Hippocampal formation (tissue), 2 donors: Measurements from ENCODE around the gene MAML3.
"Not testable (repeated sequence)": the region's sequence is repeated elsewhere in the genome, so short reads cannot be mapped to it uniquely, and the experiment has no call there.

ENCODE experiments used
- DNase-seq, 2 donors: peaks; one replicate each; lab custom pipeline; 2025; lab: John Stamatoyannopoulos, UW

MAML3 gene

DNA sequence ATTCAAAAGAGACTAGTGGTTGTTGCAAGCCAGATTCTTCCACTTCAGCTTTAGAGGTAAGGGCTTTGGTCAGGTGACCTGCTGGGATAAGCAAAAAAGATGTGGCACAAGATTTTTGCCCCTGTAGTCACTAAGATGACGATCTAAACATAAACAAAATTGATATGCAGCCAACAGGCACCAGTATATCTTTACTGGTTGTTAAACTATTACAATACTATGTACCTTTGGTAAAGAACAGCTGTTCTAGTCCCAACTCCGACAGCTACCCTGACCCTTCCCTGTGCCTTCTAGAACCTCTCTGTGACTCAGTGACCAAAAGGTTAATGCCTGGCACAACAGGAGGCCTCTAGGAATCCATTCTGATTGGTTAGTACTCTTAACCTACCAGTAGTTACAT is 428.7 kb downstream of the MAML3 start:
- DNase-seq = no peak

DNA sequence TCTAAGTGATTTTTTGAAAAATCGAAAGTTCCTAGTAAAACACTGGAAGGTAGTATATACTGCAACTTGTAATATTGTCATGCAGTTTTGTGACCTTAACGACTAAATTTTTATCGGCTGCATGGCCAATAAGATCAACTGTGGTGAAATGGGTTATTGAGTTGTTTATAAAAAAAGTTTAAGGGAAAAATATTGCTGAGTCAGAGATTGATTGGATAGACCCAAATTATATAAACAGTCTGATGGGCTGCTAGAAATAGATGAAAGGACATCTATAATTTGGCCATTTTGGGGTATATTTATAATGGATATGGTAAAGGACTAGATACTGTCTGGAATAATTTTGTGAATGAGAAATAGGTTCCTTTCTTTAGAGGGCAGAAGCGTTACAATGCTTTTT is 432.2 kb downstream of the MAML3 start:
- DNase-seq = no peak

DNA sequence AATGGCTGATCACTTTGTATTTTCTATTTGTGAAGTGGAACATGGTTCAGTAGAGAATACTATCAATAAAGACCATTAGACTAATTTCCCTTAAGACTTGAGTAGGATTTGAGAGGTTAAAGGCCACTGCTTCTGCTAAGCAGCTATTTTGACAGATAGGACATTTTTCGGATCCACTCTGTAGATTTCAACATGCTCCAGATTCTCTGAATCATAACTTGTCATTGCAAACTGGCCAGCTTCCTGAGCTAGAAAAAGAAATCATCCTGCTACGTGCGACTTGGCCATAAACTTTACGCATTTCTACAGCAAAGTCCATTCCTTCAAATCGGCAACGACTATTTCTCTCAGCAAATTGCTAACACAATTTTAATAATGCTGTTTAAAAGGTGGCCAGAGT is 433.2 kb downstream of the MAML3 start:
- DNase-seq = no peak

DNA sequence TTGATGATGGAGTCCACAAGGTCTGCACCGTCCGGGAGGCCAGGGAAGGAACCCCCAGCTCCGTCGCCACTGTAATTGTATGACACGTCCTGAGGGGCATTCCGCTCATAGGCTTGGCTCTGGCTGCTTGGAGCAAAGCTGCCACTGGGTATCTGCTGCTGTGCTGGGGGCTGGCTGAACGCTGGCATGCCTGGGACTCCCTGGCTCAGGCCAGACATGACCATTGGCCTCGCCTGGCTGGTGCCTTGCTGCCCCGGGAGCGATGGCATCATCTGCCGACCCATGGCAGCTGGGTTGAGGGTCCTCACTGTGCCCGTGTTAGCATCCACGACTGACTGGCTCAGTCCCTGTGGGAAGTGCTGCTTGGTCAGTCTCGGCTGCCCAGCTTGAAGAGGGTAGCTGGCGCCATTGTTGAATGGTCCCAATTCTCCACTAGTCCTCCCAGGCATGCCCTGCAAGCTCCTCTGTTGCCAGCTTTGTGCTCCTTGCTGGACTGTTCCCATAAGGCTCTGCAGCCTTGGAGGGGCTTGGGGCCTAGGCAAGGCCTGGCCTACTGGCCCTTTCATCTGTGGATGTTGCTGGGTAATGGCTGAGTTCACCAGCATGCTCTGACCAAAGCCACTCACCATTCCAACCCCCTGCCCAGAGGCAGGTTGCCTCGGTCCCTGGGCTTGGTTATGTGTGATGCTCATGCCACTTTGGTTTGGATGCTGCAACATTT is 434.4 kb downstream of the MAML3 start:
- DNase-seq = no peak

DNA sequence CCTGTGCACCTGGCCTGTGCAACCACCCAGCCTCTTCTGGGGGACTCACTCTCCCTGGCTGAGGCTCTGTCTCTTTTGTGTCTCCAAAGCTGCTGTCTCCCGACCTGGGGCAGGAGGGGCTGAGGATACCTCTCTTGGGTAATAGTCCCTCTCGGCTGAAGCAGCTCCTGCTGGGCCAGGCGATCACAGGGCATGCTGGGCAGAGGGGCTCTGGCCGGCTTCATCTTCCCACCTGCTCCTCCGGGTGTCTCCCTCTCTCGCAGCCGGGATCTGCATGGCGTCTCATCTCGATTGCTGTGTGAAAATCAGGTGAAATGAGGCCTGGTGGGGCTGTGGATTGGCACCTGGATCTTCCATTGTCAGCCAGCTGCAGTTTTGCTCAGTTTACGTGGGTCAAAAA is 435.2 kb downstream of the MAML3 start:
- no peak for DNase-seq

DNA sequence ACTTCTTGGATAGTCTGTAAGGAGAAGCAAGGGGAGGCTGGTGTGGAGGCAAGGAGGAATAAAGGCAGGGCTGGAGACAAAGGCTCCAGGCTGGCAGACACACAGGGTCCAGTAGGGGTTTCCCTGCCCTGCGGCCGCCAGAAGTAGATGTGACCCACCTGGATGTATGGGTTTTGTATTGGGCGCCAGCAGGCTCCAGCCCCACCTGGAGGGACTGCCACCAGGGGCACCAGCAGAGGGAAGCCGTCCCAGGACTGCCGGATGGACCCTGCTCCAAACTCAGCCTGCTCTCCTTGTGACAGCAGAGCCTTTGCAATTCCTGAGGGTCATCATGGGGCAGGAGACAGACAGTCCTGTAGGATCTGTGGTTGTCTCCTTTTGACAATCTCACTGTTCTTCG is 435.6 kb downstream of the MAML3 start:
- no peak for DNase-seq

DNA sequence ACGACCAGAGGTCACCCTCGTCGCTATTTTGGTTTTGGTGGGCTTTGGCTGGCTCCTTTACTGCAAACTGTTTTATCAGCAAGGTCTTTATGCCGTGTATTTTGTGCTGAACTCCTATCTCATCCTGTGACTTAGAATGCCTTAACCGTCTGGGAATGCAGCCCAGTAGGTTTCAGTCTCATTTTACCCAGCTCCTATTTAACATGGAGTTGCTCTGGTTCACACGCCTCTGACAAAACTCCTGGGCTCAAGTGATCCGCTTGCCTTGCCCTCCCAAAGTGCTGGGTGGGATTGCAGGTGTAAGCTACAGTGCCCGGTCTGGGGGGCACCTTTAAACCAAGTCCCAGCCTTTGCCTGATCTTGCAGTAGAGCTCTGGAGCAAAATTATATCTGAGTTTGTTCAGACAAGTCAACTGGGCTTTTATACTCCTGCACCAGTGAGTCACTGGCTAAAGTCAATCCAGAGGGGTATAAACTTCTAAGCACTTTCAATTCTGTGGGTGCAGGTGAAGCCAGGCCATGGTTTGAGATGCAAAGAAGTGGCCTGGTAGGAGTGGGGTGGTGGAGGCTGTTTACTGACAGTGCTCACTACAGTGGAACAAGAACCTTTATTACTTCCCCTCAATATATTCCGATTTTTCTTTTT is 438.1 kb downstream of the MAML3 start:
- DNase-seq = no peak

DNA sequence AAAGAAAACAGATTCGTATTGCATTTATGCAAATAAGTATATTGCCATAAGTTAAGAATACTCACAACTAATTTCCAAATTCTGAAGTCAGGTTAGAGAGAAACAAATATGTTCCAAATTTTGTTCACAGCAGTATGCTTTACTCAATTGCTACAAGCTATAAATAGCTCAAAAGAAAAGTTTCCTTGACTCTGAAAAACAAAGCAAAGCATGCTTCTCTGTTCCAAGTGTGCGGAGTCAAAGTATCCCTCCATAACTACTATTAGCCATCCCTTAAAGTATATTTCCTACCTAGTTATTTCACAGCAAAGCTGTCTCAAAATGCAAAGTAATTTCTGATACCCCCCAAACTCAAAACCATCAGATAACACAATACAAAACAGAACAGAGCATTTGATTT is 441.1 kb downstream of the MAML3 start:
- no peak for DNase-seq

DNA sequence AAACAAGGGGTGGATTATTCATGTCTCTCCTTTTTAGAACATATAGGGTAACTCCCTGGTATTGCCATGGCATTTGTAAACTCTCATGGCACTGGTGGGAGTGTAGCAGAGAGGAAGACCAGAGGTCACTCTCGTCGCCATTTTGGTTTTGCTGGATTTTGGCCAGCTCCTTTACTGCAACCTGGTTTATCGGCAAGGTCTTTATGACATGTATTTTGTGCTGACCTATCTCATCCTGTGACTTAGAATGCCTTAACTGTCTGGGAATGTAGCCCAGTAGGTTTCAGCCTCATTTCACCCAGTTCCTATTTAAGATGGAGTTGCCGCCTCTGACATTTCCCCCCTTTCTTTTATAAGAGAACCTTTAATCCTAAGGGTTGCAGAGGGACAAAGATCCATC is 442.5 kb downstream of the MAML3 start:
- DNase-seq = no peak

DNA sequence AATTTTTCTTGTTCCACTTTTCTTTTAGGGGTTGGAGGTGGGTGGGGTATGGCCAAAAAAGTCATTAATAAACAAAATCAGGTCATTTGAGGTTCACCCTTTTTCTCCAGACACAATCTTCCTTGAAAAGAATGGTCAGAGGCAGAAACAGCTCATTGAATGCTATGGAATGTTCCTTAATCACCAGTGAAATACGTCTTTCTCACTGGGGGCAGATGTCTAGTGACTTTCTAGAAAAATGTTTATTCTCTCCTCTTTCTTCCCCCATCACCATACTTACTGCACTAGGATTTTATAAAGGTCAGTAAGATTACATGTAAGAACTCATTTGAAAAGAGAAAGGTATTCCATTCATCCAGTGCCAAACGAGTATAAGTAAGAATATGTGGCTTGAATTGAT is 443.9 kb downstream of the MAML3 start:
- DNase-seq = no peak

DNA sequence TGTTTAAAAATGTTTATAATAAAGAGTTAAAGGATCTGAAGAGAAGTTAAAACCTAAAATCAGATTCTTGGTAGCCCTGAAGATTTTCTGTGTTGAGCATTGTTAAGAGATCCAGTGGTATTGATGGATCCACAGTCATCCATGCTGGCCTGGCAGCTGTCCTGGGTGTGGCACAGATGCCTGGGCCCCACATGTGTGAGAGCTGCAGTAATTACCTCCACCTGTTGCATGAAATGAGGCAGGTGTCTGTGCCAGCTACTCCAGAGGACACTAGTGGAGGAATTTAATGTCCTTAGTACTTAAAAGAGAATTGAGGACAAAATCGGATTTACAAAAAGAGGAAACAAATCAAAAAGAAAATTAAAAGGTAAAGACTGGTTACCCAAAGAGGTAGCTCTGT is 444.3 kb downstream of the MAML3 start:
- DNase-seq = no peak

DNA sequence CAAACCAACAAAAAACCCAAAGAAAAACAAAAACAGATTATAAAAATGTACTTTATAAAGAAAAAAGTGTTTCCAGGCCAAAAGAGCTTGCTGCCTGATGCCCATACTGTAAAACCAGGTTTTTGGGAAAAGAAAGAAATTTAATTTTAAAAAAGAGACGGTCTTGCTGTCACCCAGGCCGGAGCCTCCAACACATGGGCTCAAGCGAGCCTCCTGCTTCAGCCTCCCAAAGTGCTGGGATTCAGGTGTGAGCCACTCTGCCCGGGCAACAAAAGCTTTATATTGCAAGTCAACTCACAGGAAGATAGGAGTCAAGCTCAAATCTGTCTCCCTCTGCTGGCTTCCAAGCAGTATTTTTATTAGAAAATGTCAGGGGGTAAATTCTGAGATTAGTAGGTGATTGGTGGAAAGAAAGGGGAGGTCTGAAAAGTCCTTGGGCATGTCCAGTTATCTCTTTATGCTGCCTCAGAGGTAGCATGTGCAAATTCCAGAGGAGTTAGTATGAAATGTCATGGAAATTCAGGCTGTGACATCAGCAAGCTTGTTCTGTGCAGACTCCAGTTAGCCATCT is 449.0 kb downstream of the MAML3 start:
- DNase-seq = no peak

DNA sequence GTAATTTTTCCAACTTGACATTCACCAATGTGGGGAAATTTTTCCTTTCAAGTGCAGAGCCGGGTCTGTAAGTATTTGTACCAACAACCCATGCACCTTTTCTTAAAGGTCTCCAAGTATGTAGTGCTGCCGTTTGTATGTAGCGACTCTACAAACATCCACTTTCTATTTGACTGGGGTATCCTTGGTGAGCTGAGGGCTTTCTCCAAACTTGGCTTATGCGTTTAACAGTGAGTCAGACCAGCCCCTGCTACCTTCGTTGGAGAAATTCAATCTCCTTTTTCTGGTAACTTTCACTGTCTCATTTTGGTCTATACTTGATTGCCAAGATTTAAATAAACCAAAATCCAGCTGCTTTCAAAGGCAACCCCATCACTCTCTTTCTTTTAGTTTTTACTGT is 453.4 kb downstream of the MAML3 start:
- no peak for DNase-seq

DNA sequence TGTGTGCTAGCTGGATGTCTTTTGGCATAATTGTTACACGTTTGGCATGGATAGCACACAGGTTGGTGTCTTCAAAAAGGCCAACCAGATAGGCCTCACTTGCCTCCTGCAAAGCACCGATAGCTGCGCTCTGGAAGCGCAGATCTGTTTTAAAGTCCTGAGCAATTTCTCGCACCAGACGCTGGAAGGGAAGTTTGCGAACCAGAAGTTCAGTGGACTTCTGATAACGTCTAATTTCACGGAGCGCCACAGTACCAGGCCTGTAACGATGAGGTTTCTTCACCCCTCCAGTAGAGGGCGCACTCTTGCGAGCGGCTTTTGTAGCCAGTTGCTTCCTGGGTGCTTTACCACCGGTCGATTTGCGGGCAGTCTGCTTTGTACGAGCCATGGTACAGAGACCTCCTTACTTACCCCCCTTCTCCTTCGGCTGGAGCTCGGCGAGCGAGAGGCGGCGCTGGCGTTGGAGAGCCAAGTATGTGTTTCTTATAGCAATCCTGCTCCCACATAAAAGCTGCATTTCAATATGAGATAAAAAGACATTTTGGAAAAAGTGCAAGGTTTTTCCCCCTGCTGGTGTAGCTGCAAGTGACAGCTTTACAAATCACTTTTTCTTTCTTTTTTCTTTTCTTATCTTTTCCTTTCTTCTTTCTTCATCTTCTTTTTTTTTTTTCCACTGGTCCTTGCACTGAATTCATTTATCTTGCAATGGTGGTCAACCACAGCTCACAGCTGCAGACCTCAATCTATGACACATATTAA is 455.6 kb downstream of the MAML3 start:
- not testable (repeated sequence) for DNase-seq

DNA sequence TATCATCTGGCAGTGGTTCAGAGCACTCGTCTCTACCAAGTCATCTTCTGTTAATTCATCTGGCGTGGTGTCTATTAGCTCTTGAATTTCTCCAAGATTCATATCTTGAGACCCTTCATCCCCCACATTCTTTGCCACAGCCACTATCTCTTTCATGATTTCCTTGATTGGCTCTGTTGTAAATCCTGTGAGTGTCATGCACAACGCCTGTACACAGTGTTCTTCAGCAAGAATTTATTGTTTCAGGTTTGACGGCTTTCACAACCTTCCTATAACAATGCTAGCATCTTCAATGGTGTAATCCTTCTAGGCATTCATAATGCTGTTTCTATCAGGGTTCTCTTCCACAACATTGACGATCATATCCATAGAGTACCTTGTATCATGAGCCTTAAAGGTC is 457.5 kb downstream of the MAML3 start:
- DNase-seq = no peak

DNA sequence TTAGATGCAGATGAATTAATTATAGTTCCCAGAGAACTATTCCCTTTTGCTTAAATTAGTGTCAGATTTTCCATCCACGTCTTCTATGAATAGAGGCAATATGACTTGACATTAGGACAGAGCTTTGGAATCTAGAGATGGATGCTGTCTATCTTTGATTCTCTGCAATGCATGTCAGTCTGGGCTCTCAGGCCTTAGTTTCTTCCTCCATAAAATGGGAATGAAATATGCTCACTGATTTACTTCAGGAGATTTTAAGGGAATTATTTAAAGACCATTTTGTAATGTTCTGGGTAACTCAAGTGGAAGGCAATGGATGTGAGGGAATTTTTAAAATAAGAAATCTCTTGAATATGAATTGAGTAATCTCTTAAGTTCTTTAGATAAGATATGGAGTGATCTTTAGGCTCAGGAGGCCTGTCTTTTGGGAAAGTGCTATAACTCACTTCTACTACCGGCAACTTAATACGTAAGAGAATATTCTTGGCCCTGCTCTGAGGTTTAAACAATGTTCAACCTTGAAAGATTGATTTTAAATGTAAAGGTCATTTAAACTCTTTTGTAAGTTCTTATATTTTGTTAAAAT is 459.4 kb downstream of the MAML3 start:
- no peak for DNase-seq

DNA sequence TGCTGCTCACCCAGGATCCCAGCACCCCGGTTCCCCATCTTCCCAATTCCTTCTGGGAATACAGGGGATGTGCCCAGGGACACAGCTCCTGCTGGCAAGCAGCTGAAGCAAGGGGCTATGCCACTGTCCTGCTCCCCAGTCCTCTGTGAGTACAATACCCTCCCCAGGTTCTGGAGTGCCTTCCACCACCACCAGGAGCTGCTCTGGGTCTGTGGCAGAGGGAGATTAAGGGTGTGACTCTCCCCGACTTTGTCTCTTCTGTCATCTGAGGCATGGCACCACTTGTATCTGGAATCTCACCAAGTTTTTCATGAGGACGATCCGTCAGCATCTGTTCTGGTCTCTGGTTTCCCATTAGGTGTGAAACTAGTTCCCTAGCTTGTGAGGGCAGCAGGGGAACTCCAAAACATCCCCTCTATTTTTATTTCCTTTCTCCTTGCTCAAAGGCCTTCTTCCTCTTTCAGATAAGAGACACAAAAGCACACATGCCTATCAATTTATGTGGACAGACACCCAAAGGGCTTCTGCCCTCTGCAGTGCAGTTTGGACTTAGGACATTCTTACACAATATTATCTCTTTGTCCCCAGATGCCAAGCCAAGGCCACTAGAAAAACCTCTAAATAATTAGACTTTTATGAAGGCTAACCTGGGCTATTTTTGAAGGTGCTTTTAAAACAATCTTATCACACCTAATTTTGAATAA is 461.5 kb downstream of the MAML3 start:
- DNase-seq = no peak

DNA sequence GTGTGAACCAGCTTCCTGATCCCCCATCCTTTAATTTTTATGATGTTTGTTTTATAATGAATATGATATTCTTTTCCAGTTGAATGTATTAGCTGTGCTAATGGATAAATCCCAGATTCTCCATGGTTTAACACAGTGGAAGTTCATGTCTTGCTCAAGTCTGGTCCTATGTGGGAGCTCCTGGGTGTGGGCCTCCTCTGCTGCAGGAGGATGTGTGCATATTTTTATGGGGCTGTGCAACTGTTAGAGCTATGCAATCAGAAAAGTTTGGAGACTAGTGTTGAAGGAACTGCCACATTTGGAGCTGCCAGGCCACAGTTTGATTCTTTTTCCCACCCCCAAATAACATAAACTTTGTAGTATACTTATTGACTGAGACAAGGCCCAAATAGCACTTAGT is 463.6 kb downstream of the MAML3 start:
- DNase-seq = no peak

DNA sequence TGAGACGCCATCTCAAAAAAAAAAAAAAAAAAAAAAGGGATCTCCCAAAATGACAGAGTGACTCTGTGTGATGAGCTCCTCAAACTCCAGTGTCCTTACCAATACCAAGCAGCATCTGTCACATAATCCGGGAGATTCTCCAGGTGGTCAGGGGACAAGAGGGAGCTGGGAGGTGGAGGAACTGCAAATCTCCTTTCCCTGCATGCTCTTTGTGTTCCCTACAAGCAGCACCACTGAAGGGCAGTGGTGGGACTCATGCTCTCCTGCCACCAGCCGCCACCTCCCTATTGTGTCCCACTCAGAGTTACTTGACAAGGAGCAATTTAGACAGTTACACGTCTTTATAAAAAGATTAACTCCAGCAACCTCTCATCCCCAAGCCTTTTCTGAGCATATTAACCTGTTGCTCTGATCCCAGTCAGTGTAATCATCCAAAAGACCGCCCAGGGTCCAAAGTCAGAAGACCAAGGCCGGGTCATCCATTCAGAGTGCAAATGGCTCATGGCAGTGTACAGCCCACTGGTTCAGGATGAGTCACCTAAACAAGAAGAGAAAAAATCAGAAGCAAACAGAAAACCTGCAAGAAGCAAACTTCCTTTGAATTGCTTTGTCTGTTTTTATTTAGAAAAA is 464.8 kb downstream of the MAML3 start:
- DNase-seq = no peak

DNA sequence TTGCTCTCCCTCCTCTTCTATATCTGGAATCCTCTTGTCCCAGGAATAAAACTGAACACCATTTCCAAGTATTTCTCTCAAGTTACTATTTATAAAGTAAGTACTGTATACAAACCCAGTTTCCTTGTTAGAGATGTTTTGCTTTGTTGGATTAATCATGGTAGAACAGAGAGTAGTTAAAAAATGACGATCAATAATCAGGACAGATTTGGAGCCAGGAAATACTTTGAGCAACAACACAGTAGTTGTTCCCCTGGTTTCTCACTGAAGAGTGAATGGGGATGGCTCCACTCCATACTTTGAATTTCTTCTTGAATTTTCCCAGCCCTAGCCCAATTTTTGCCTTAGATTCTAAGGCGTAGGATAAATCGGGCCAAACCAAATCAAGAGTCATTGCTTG is 467.0 kb downstream of the MAML3 start:
- DNase-seq = no peak

DNA sequence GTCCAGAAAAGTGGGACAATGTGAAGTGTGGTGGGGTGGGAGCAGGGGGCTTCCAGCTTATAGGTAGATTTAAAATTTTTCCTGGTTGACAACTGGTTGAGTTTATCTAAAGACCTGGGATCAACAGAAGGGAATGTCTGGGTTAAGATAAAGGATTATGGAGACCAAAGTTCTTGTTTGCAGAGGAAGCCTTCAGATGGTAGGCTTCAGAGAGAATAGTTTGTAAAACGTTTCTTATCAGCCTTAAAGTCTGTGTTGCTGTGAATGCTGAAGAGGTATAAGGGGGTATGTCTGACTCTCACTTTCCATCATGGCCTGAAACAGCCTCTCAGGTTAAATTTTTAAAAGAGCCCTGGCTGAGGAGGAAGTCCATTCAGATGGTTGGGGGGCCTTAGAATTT is 467.9 kb downstream of the MAML3 start:
- DNase-seq = no peak
